Left hindlimb (tissue), 1 donor: ENCODE results near the gene GPR162.

ENCODE experiments used
- DNase-seq: peaks from one replicate; pipeline ENCODE4 v3.0.0-alpha.2; 2018

Gene GPR162

DNA sequence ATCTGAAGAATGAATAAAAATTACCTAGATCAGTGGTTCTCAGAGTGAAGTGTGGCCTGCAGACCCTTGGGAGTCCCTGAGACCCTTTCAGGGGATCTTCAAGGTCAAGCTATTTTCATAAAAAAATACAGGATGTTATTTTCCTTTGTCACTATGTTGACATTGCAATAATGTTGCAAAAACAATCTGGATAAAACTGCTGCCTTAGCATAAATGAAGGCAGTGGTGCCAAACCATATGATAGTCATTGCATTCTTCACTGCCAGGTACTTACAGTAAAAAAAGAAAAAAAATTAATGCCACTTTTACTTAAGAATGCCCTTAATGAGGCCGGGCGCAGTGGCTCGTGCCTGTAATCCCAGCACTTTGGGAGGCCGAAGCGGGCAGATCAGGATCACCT is 34.3 kb upstream of the GPR162 start:
- no peak for DNase-seq

GRCh38 chr12:6788972-6789924 is 32.4 kb upstream of the GPR162 start, which contains the start of gene CD4:
CD4 (plus strand) TSS chr12:6789528; CDS start chr12:6800139, 10,611 bp downstream.
- DNase-seq, result no peak

GRCh38 chr12:6790496-6791150 is 31.0 kb upstream of the GPR162 start:
- no peak for DNase-seq

DNA sequence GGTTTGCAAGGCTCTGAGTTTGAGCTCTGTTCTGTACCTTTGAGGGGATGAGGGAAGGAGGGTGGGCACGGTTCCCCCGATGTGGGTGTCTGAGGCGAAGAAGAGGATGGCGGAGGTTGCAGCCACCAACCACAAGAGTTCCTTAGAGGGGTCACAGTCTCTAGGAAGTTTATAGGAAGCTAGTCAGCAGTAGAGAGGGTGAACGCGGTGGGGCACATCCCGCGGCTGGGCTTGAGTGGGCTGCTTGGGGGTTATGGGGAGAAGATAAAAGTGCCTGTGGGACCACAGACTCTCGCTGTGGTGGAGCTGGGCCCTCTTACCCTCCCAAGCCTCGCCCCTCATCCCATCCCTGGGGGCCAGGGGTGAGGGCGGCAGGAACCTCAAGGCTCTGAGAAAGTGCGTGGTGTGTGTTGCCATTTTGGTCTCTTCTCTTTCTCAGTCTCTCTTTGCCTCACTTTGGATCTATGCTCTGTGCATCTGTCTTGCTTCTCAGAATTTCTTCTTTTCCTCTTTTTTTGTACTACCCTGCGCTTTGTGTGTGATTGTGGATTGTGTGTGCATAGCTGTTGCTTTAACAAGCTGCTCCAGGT is 29.6 kb upstream of the GPR162 start:
- DNase-seq, result no peak

DNA sequence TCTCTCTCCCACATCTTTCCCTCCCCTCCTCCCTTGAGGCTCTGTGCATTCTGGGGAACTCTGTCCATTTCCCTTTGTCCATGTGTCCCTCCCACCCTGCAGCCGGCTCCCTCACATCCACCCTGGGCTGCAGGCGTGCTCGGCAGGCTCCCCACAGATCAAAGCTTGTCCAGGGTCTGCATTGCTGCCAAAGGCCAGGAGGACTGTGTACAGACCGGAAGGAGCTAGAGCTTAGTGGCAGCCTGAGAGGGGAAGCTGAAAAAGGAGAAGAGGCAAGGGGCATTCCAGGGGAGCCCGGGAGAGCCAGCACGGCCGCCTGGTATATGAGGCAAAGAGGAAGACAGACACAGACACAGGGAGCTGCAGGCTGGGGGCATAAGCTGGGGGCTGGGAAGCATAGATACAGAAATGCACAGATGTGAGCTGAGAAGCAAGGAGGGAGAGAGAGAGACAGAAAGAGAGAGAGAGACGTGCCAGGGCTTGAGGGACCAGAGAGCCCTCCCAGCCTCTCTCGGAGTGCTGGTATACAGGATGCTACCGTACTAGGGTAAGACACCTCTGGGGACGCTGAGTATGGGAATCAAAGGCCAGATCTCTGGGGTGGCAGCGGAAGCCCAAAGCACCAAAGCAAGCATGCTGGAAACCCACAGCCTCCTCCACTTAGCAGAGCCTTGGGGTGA is 29.0 kb upstream of the GPR162 start:
- DNase-seq, result peak; percentile 69

DNA sequence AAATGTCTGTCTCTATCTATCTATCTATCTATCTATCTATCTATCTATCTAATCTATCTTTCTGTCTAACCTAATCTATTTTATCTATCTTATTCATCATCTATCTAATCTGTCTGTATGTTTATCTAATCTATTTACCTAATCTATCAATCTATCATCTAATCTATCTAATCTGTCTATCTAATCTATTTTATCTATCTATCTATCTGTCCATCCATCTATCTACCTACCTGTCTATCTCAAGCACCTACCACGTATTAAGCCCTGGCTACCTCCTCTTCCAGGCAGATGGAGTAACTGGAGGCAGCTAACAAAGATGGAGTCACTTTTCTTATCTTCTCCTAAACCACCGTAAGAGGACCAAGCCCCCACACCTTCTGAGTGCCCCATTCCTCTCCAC is 26.5 kb upstream of the GPR162 start:
- no peak for DNase-seq

- no peak for DNase-seq
Measured at GRCh38 chr12:6796576-6796975, 25.0 kb upstream of the GPR162 start.

GRCh38 chr12:6799147-6799546 is 22.5 kb upstream of the GPR162 start:
- DNase-seq, result no peak

DNA sequence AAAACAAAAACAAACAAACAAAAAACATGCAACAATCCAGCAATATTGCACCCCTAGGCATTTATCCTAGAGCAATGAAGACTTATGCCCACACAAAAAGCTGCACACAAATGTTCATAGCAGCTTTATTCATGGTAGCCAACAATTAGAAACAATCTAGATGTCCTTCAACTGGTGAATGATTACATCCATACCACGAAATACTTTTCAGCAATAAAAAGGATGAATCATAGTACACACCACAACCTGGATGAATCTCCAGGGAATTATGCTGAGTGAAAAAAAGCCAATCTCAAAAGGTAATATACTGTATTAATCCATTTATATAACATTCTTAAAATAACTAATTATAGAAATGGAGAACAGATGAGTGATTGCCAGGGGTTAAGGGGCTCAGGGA is 14.5 kb upstream of the GPR162 start:
- DNase-seq, result no peak

DNA sequence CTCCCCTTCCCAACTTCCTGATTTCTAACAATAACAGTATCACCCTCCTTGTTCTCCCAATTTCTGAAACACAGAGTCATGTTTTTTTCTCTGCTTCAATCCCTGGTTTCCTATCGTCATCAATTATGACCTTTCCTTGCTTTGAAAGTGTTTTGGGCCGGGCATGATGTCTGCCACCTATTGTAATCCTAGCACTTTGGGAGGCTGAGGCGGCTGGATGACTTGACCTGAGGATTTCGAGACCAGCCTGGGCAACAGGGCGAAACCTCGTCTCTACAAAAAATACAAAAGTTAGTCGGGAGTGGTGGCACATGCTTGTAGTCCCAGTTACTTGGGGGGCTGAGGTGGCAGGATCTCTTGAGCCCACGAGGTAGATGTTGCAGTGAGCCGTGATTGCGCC is 12.6 kb upstream of the GPR162 start:
- no peak for DNase-seq

DNA sequence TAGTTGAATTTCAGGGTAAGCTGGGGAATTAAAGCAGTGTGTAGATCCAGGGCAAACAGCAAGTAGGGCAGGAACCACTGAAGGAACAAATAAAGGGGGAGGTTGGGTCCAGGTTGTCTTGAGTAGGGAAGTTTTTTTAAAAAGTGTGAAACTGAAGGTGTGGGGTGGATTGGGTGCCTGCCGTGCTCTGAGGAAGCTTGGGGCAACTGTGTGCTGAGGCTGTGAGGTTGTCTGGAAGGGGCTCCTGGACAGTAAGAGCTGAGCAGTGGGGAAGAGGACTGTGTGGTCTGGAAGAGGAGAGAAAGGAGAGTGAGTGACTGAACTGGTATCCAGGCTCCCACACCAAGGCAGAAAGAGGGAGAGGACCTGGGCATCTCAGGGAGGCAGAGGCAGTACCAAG is 10.9 kb upstream of the GPR162 start:
- no peak for DNase-seq

GRCh38 chr12:6813363-6813762 is 8.3 kb upstream of the GPR162 start:
- no peak for DNase-seq

DNA sequence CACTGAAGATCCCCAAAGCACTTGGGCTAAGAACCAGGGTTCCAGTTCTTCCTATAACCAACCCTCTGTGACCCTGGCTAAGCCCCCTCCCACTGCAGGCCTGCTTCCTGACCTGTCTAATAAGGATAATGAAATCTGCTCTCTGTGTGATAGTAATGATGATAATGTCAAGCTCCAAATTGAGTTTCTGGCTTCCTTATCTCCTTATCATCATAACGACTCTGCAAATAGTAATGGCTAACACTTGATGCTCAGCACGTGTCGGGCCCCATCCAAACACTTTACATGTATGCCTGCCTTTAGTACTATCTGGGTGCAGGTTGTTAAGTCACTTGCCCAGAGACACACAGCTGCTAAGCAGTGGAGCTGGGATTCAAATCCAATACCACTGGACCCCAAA is 5.0 kb upstream of the GPR162 start:
- DNase-seq, result no peak

GRCh38 chr12:6817098-6817497 is 4.5 kb upstream of the GPR162 start:
- DNase-seq, result no peak

DNA sequence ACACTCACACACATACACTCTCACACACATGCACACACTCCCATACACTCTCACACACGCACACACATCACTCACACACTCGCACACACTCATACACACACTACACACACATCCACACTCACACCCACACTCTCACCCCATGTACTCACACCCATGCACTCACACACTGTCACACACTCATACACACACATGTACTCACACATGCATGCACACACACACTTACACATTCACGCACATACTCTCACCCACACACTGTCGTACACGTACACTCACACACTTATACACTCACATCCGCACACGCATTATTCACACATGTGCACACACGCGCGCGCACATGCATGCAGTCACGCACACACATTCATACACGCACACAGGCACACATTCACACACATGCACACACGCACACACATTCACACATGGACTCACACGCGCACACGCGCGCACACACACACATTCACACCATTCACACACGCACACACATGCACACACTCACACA is 3.9 kb upstream of the GPR162 start:
- no peak for DNase-seq

DNA sequence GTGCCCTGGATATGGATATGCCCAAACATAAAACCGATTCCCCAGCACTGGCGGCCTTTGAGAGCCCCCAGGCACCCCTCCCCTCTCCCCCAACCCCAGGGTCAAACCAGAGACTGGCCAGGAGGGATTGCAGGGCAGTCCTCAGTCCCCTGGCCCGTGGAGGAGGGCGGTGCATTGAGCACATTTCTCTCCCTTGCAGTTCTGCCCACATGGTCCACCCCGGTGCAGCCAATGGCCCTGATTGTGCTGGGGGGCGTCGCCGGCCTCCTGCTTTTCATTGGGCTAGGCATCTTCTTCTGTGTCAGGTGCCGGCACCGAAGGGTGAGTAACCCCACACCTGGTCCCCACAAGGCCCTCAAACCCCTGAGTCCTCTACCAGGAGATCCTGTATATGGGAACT is 3.4 kb upstream of the GPR162 start:
- no peak for DNase-seq

DNA sequence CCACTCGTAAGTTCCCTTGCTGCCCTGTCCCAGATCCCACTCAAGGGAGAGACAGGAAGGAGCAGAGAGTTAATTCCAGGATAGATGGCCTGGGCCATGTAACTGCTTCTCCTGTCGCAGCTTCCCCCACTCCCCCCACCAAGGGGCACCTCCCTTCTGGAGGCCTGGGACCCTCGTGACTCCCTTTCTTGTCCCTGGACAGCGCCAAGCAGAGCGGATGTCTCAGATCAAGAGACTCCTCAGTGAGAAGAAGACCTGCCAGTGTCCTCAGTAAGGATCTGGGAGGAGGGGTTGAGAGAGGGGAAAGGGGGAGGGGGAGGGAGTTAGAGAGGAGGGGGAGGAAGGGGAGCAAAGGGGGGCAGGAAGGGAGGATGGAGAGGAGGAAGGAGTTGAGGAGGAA is 3.0 kb upstream of the GPR162 start:
- DNase-seq, result no peak

DNA sequence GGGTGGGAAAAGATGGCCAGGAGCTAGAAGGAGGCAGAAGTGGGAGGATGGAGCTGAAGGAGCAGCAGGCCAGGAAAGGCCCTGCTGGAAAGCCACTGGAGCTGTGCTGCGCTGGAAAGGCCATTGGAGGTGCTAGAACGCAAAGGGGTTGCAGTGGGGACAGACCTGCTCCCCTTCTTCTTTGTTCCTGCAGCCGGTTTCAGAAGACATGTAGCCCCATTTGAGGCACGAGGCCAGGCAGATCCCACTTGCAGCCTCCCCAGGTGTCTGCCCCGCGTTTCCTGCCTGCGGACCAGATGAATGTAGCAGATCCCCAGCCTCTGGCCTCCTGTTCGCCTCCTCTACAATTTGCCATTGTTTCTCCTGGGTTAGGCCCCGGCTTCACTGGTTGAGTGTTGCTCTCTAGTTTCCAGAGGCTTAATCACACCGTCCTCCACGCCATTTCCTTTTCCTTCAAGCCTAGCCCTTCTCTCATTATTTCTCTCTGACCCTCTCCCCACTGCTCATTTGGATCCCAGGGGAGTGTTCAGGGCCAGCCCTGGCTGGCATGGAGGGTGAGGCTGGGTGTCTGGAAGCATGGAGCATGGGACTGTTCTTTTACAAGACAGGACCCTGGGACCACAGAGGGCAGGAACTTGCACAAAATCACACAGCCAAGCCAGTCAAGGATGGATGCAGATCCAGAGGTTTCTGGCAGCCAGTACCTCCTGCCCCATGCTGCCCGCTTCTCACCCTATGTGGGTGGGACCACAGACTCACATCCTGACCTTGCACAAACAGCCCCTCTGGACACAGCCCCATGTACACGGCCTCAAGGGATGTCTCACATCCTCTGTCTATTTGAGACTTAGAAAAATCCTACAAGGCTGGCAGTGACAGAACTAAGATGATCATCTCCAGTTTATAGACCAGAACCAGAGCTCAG is 2.3 kb upstream of the GPR162 start:
- no peak for DNase-seq

DNA sequence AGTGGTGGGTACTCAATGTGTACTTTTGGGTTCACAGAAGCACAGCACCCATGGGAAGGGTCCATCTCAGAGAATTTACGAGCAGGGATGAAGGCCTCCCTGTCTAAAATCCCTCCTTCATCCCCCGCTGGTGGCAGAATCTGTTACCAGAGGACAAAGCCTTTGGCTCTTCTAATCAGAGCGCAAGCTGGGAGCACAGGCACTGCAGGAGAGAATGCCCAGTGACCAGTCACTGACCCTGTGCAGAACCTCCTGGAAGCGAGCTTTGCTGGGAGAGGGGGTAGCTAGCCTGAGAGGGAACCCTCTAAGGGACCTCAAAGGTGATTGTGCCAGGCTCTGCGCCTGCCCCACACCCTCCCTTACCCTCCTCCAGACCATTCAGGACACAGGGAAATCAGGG is 1.5 kb upstream of the GPR162 start:
- no peak for DNase-seq

DNA sequence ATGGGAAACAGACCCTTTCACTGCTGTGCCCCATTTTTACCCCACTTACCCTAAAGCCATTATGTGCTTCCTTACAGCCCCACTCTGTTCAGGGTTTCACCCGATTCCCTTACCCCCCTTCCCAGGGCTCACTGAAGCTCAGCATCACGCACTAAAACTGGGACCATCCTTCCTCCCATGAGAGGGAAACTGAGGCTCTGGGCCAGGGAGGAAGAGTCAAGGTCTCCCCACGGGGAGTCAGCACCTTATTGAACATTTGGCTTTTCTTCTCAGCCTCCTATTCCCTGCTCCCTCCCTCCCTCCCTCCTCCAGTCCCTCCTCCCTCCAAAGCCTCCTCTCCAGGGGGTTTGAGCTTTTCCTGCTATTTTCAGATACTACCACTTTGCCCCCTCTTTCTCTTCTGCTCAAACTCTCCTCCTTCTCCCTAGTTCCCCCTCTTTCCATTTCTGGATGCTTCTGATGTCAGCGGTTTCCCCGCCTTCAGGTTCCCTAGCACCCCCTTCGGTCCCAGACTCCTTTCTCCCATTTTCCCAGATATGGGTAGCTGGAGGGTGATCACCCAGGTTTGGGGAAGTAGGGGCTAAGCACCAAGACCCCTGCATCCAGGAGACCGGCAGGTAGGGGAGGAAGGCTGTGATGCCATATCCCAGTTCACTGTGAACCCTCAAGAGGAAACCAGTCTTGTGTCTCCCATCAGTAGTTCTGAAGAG is 960 bp downstream of the GPR162 start:
- DNase-seq, result peak; percentile 35
